ENCODE results near the gene HPCAL1. TPM values are rescaled to one million over a fixed set of nuclear protein-coding genes. Genes with fewer than 3 reads are reported as not detected.

HPCAL1 gene
- total and polyA plus RNA-seq, 2 donors (not counting 3 experiments of a cell fraction or from before 2014, with no cell fraction given), result 56.5 to 77.4 TPM

- no peak overlapping the region for H3K27ac ChIP-seq (ENCODE audit: insufficient read depth, low read depth, low read length)
- ChIA-PET CTCF (interaction anchor here (0.9 to 1.7 kb wide), 4 partner anchors 13 to 72 kb away, joined by 3 to 8 read pairs (median 4); no protein-coding TSS in a partner anchor), POLR2A (no interaction called here)
- no peaks in the 10 kb centered on the region for H3K9me1 ChIP-seq (replicated peaks; ENCODE audit: control insufficient read depth, extremely low read depth, insufficient read depth, low read length)
- dilution Hi-C loops (cut with MboI; ENCODE audit: extremely low pct_ligation_motif_present, low sequenced_read_pairs) (no loop called here), intact Hi-C loops (cut with micrococcal nuclease) (no loop called here)
- H3K9me3 ChIP-seq (replicated peaks; ENCODE audit: control insufficient read depth, insufficient read depth, low read length), result no peaks in the 10 kb centered on the region
- H3K79me2 ChIP-seq (ENCODE audit: control insufficient read depth, insufficient read depth, low read length), result peaks cover 30% of the 10 kb centered on the region
- H3K27me3 ChIP-seq (ENCODE audit: control insufficient read depth in 2 of 2, insufficient read depth in 2 of 2, low read length in 2 of 2), result no peaks in the 10 kb centered on the region
- H3K4me2 ChIP-seq (ENCODE audit: insufficient read depth, low read length), result no peak overlapping the region
- H3K4me1 ChIP-seq (ENCODE audit: control insufficient read depth, extremely low read depth, insufficient read depth, low read length), result no peaks in the 10 kb centered on the region
- no peak overlapping the region for H3K4me3 ChIP-seq (replicated peaks in 1 of 3; ENCODE audit: insufficient read depth in 1 of 3, low read depth in 1 of 3, low read length in 3 of 3)
- H4K20me1 ChIP-seq (replicated peaks; ENCODE audit: control insufficient read depth, extremely low read depth, insufficient read depth, low read length), result no peaks in the 10 kb centered on the region
- no TSS peak for BruUV-seq (replicated peaks)
- H3K36me3 ChIP-seq (ENCODE audit: control insufficient read depth in 2 of 2, extremely low read depth in 1 of 2, insufficient read depth in 2 of 2, low read length in 2 of 2), result no peaks in the 10 kb centered on the region
- DNase-seq (ENCODE audit: low read depth, low spot score) (no peak), FAIRE-seq (no peak)
- no peak for TF ChIP-seq POLR2AphosphoS5 (IDR thresholded peaks at IDR 0.05; ENCODE audit: insufficient read depth, low read depth, low read length)
- H3K9ac ChIP-seq (replicated peaks; ENCODE audit: extremely low read depth, insufficient read depth, low read length), result no peak overlapping the region
- no peak overlapping the region for H2AFZ ChIP-seq (ENCODE audit: low read depth, low read length)
These were observed 60.3 kb downstream of the HPCAL1 start for GRCh38 chr2:10362898-10363454.

GRCh38 chr2:10363861-10364610 is 61.3 kb downstream of the HPCAL1 start:
- Histone ChIP-seq H3K36me3 (ENCODE audit: control insufficient read depth in 2 of 2, extremely low read depth in 1 of 2, insufficient read depth in 2 of 2, low read length in 2 of 2) (no peaks in the 10 kb centered on the region), H3K9me3 (replicated peaks; ENCODE audit: control insufficient read depth, insufficient read depth, low read length) (no peaks in the 10 kb centered on the region), H3K4me2 (ENCODE audit: insufficient read depth, low read length) (no peak overlapping the region), H4K20me1 (replicated peaks; ENCODE audit: control insufficient read depth, extremely low read depth, insufficient read depth, low read length) (no peaks in the 10 kb centered on the region), H3K4me3 (replicated peaks in 1 of 3; ENCODE audit: insufficient read depth in 1 of 3, low read depth in 1 of 3, low read length in 3 of 3) (no peak overlapping the region), H3K27me3 (ENCODE audit: control insufficient read depth in 2 of 2, insufficient read depth in 2 of 2, low read length in 2 of 2) (no peaks in the 10 kb centered on the region), H3K9me1 (replicated peaks; ENCODE audit: control insufficient read depth, extremely low read depth, insufficient read depth, low read length) (no peaks in the 10 kb centered on the region), H2AFZ (ENCODE audit: low read depth, low read length) (no peak overlapping the region), H3K9ac (replicated peaks; ENCODE audit: extremely low read depth, insufficient read depth, low read length) (no peak overlapping the region), H3K79me2 (ENCODE audit: control insufficient read depth, insufficient read depth, low read length) (peaks cover 32% of the 10 kb centered on the region), H3K27ac (ENCODE audit: insufficient read depth, low read depth, low read length) (no peak overlapping the region), H3K4me1 (ENCODE audit: control insufficient read depth, extremely low read depth, insufficient read depth, low read length) (no peaks in the 10 kb centered on the region)
- BruUV-seq (replicated peaks), result no TSS peak
- no peak for DNase-seq (ENCODE audit: low read depth, low spot score)
- TF ChIP-seq JUN (IDR thresholded peaks at IDR 0.05; ENCODE audit: borderline replicate concordance, insufficient read depth, insufficient read length, low read depth) (no peak), GATA2 (IDR thresholded peaks at IDR 0.05; ENCODE audit: insufficient read depth, insufficient read length, low read depth, low read length) (no peak), CTCF (IDR thresholded peaks at IDR 0.05; ENCODE audit: extremely low read depth in 1 of 2, insufficient read depth in 1 of 2, low read depth in 1 of 2, low read length in 2 of 2) (no peak), MYC (IDR thresholded peaks at IDR 0.05; ENCODE audit: low read depth, low read length) (no peak), FOS (IDR thresholded peaks at IDR 0.05; ENCODE audit: borderline replicate concordance, insufficient read depth, low read length) (no peak), POLR2A (IDR thresholded peaks at IDR 0.05; ENCODE audit: low read depth, low read length) (no peak), MAX (IDR thresholded peaks at IDR 0.05; ENCODE audit: insufficient read depth, insufficient read length) (no peak), POLR2AphosphoS5 (IDR thresholded peaks at IDR 0.05; ENCODE audit: insufficient read depth, low read depth, low read length) (no peak), EZH2 (IDR thresholded peaks at IDR 0.05; ENCODE audit: borderline replicate concordance, low read depth, low read length, severe bottlenecking) (no peak)
- intact Hi-C loops (cut with micrococcal nuclease) (no loop called here), dilution Hi-C loops (cut with MboI; ENCODE audit: extremely low pct_ligation_motif_present, low sequenced_read_pairs) (no loop called here)
- ChIA-PET CTCF (interaction anchor here (1.0 to 3.6 kb wide), 3 partner anchors 14 to 71 kb away, joined by 3 to 17 read pairs (median 5); no protein-coding TSS in a partner anchor), POLR2A (no interaction called here)
- FAIRE-seq, result no peak

Measured in endothelial cell of umbilical vein (primary cell).